ENCODE measurements around the gene ERP27. TPM values are rescaled to one million over a fixed set of nuclear protein-coding genes. Genes with fewer than 3 reads are reported as not detected.

Gene ERP27
- total and polyA plus RNA-seq, 2 donors (not counting 3 experiments of a cell fraction or from before 2014, with no cell fraction given): 0.70 to 0.88 TPM

DNA sequence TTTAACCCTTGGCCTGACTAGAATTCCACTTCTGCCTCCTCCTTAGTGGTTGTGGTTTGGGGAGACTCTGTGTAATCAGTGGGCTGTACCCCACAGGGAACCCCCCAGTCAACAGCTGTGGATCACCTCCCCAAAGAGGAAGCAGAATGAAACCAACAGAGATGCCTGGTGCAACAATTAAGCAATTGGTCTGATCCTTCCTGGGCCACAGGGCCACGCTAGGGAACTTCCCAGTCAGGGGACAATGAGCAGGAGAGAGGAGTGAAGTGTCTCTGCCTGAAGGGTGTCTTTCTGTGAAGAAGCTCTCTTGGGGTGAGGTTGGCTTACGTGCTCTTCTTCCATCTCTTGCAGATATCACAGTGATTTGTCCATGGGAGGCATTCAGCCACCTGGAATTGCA, 42.7 kb upstream of the ERP27 start:
- Histone ChIP-seq H3K27me3 (ENCODE audit: control insufficient read depth in 2 of 2, insufficient read depth in 2 of 2, low read length in 2 of 2) (no peaks in the 10 kb centered on the region), H3K4me1 (ENCODE audit: control insufficient read depth, extremely low read depth, insufficient read depth, low read length) (no peaks in the 10 kb centered on the region), H3K9me3 (replicated peaks; ENCODE audit: control insufficient read depth, insufficient read depth, low read length) (no peaks in the 10 kb centered on the region), H3K36me3 (ENCODE audit: control insufficient read depth in 2 of 2, extremely low read depth in 1 of 2, insufficient read depth in 2 of 2, low read length in 2 of 2) (no peaks in the 10 kb centered on the region), H3K4me2 (ENCODE audit: insufficient read depth, low read length) (no peak overlapping the region), H4K20me1 (replicated peaks; ENCODE audit: control insufficient read depth, extremely low read depth, insufficient read depth, low read length) (no peaks in the 10 kb centered on the region), H3K9me1 (replicated peaks; ENCODE audit: control insufficient read depth, extremely low read depth, insufficient read depth, low read length) (no peaks in the 10 kb centered on the region), H3K27ac (ENCODE audit: insufficient read depth, low read depth, low read length) (no peak overlapping the region), H3K79me2 (ENCODE audit: control insufficient read depth, insufficient read depth, low read length) (no peaks in the 10 kb centered on the region), H2AFZ (ENCODE audit: low read depth, low read length) (no peak overlapping the region), H3K9ac (replicated peaks; ENCODE audit: extremely low read depth, insufficient read depth, low read length) (no peak overlapping the region), H3K4me3 (replicated peaks in 1 of 3; ENCODE audit: insufficient read depth in 1 of 3, low read depth in 1 of 3, low read length in 3 of 3) (no peak overlapping the region)
- ChIA-PET CTCF (interaction anchor here (1.4 kb wide), 1 partner anchor 134 kb away, joined by 5 read pairs; no protein-coding TSS in a partner anchor), POLR2A (no interaction called here)
- FAIRE-seq (no peak), DNase-seq (ENCODE audit: low read depth, low spot score) (no peak)
- no peak for TF ChIP-seq GATA2 (IDR thresholded peaks at IDR 0.05; ENCODE audit: insufficient read depth, insufficient read length, low read depth, low read length)
- TF ChIP-seq FOS (IDR thresholded peaks at IDR 0.05; ENCODE audit: borderline replicate concordance, insufficient read depth, low read length): no peak
- TF ChIP-seq POLR2AphosphoS5 (IDR thresholded peaks at IDR 0.05; ENCODE audit: insufficient read depth, low read depth, low read length): no peak
- TF ChIP-seq POLR2A (IDR thresholded peaks at IDR 0.05; ENCODE audit: low read depth, low read length): no peak
- TF ChIP-seq EZH2 (IDR thresholded peaks at IDR 0.05; ENCODE audit: borderline replicate concordance, low read depth, low read length, severe bottlenecking): no peak
- TF ChIP-seq, protein P1, sequence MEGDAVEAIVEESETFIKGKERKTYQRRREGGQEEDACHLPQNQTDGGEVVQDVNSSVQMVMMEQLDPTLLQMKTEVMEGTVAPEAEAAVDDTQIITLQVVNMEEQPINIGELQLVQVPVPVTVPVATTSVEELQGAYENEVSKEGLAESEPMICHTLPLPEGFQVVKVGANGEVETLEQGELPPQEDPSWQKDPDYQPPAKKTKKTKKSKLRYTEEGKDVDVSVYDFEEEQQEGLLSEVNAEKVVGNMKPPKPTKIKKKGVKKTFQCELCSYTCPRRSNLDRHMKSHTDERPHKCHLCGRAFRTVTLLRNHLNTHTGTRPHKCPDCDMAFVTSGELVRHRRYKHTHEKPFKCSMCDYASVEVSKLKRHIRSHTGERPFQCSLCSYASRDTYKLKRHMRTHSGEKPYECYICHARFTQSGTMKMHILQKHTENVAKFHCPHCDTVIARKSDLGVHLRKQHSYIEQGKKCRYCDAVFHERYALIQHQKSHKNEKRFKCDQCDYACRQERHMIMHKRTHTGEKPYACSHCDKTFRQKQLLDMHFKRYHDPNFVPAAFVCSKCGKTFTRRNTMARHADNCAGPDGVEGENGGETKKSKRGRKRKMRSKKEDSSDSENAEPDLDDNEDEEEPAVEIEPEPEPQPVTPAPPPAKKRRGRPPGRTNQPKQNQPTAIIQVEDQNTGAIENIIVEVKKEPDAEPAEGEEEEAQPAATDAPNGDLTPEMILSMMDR (IDR thresholded peaks at IDR 0.05; ENCODE audit: extremely low read depth in 1 of 2, insufficient read depth in 1 of 2, low read depth in 1 of 2, low read length in 2 of 2): no peak
- no peak for TF ChIP-seq JUN (IDR thresholded peaks at IDR 0.05; ENCODE audit: borderline replicate concordance, insufficient read depth, insufficient read length, low read depth)
- TF ChIP-seq, protein P2, sequence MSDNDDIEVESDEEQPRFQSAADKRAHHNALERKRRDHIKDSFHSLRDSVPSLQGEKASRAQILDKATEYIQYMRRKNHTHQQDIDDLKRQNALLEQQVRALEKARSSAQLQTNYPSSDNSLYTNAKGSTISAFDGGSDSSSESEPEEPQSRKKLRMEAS (IDR thresholded peaks at IDR 0.05; ENCODE audit: insufficient read depth, insufficient read length): no peak
- TF ChIP-seq MYC (IDR thresholded peaks at IDR 0.05; ENCODE audit: low read depth, low read length): no peak
- BruUV-seq (replicated peaks): no TSS peak
- dilution Hi-C loops (cut with MboI; ENCODE audit: extremely low pct_ligation_motif_present, low sequenced_read_pairs): no loop called here
- intact Hi-C loops (cut with micrococcal nuclease): no loop called here
